NT2/D1 (cell line): Measurements from ENCODE around the gene AMIGO1.

Experiments
- DNase-seq: peaks from one replicate; pipeline ENCODE4 v3.0.0-alpha.2; 2011; ENCODE audit warnings: low read depth, low spot score
- H3K27me3 ChIP-seq: 2 replicates; pipeline ENCODE4 v1.6.0; 2011; ENCODE audit warnings: mild to moderate bottlenecking; ENCODE audit not compliant: insufficient read length, insufficient read depth
- H3K36me3 ChIP-seq: 2 replicates; pipeline ENCODE4 v1.6.1; 2011; ENCODE audit warnings: mild to moderate bottlenecking, low read length, mixed read lengths; ENCODE audit not compliant: insufficient read depth, insufficient read length
- H3K4me1 ChIP-seq: 2 replicates; pipeline ENCODE4 v1.5.1; 2011; ENCODE audit not compliant: insufficient read depth, insufficient read length
- H3K4me3 ChIP-seq: 2 replicates; pipeline ENCODE4 v1.5.1; 2011; ENCODE audit warnings: low read depth; ENCODE audit not compliant: insufficient read length
- H3K9ac ChIP-seq: 2 replicates; pipeline ENCODE4 v1.6.0; 2011; ENCODE audit warnings: low read depth; ENCODE audit not compliant: insufficient read length
- H3K9me3 ChIP-seq: 2 replicates; pipeline ENCODE4 v1.5.1; 2011; ENCODE audit warnings: mild to moderate bottlenecking, low read length; ENCODE audit not compliant: insufficient read depth
- SUZ12 ChIP-seq: IDR thresholded peaks from 2 replicates; pipeline ENCODE4 v1.6.1; 2011; ENCODE audit not compliant: insufficient read length, insufficient read depth; ENCODE audit errors: extremely low read depth
- YY1 ChIP-seq: IDR thresholded peaks from 2 replicates; pipeline ENCODE4 v1.6.1; 2011; ENCODE audit not compliant: insufficient read length, insufficient read depth
- ZNF274 ChIP-seq: IDR thresholded peaks from 2 replicates; pipeline ENCODE4 v1.6.1; 2011; ENCODE audit warnings: mild to moderate bottlenecking, low read depth, low read length

The AMIGO1 gene

DNA sequence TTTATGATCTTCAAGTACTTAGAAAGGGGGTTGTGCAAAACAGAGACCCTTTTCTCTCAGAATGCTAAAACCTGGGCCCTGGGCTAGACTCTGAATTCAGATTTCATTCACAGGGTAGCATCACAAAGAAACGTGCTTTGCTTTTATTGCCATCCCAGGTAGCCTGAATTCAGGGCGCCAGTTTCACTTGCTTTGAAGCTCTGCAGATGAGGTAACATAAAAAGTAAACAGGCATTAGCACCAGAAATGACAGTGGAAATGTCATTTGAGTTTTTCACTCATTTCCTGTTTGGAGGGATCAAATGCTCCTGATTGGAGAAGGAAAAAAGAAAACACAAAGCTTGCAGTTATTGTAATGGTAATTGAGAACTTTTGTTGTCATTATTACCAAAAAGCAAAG, 40.6 kb downstream of the AMIGO1 start:
- TF ChIP-seq YY1 = no peak
- no peak for TF ChIP-seq ZNF274
- TF ChIP-seq SUZ12 = no peak
- DNase-seq = no peak
- Histone ChIP-seq H3K9ac (no peak overlapping the region), H3K27me3 (peaks cover 41% of the 10 kb centered on the region), H3K4me1 (no peaks in the 10 kb centered on the region), H3K9me3 (no peaks in the 10 kb centered on the region), H3K4me3 (no peak overlapping the region), H3K36me3 (no peaks in the 10 kb centered on the region)

DNA sequence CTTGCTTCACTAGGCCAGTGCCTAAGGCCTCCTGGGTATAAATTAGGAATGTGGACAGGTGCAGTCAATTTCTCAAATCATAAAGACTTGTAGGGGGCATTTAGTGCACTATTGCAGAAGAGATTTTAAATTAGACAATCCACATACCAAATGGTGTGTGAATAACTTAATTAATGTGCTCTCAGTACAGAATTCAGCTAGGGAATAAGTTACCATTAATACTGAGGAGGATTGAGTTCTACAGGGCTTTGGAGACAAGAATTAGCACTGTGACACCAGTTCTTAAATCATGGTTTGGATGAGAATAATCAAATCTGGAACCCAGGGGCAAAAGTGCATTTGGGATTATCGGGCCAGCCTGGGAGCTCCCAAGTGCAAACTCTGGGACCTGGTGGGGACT, 41.5 kb downstream of the AMIGO1 start:
- no peak for DNase-seq
- no peak overlapping the region for H3K4me3 ChIP-seq
- H3K9me3 ChIP-seq = no peaks in the 10 kb centered on the region
- H3K27me3 ChIP-seq = peaks cover 42% of the 10 kb centered on the region
- H3K9ac ChIP-seq = no peak overlapping the region
- no peaks in the 10 kb centered on the region for H3K36me3 ChIP-seq
- TF ChIP-seq ZNF274 = no peak
- H3K4me1 ChIP-seq = no peaks in the 10 kb centered on the region

DNA sequence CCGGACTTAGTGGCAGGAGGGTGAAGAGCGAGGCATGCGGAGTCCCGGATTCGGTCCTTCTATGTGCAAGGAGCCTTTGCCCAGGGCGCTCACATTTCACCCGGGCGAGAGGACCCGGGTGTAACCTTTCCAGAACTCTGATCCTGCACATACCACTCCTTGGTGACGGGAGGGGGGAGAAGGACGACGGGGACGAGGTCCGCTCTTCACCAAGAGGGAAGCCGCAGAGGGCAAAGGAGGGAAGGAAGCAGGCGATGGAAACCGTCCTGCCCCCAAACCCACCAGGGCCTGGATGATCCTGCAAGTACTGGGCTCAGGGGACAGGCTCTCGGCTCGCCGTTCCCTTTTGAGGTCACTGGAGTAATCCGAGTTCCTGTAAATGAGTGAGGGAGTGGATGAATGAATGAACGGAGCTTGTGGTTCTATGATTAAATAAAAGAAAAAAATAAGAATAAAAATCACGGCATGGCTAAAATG, 42.2 kb downstream of the AMIGO1 start:
- Histone ChIP-seq H3K27me3 (peaks cover 42% of the 10 kb centered on the region), H3K4me3 (peak overlapping the region; percentile 40)

GRCh38 chr1:109466452-109467300, 42.9 kb downstream of the AMIGO1 start, which contains the start of gene SYPL2:
Gene SYPL2 (plus strand): TSS chr1:109466546. CDS start chr1:109466844, 298 bp downstream.
- peaks cover 42% of the 10 kb centered on the region for H3K27me3 ChIP-seq
- no peaks in the 10 kb centered on the region for H3K4me1 ChIP-seq
- H3K4me3 ChIP-seq = peak within 1 kb of the TSS; percentile 57
- TF ChIP-seq YY1 = no peak
- no peaks in the 10 kb centered on the region for H3K36me3 ChIP-seq
- H3K9me3 ChIP-seq = no peaks in the 10 kb centered on the region
- DNase-seq = peak; percentile 32
- peak within 1 kb of the TSS; percentile 75 for H3K9ac ChIP-seq

More for the DNA sequence above, 42.2 kb downstream of the AMIGO1 start:
- no peak for TF ChIP-seq YY1
- TF ChIP-seq SUZ12 = no peak
- no peak for TF ChIP-seq ZNF274
- no peaks in the 10 kb centered on the region for H3K36me3 ChIP-seq
- H3K9me3 ChIP-seq = no peaks in the 10 kb centered on the region
- no peak for DNase-seq
- H3K4me1 ChIP-seq = no peaks in the 10 kb centered on the region
- H3K9ac ChIP-seq = peak overlapping the region; percentile 58

DNA sequence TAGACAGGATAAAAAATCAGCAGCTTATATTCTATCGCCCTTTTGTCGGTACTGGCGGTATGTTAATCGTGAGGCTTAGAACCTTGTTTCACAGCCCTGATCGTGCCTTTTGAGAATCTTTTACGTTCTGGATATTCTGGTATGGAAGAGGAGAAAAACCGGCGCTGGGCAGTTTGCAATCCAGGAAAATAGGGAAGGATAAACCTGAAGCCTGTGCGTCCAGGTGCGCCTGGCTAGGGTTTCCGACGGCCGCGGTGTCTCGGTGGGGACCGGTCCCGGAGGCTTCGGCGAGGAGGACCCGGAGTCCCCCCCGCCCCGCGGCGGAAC, 43.4 kb downstream of the AMIGO1 start:
- Histone ChIP-seq H3K36me3 (no peaks in the 10 kb centered on the region), H3K9me3 (no peaks in the 10 kb centered on the region), H3K4me3 (peak overlapping the region; percentile 57), H3K9ac (peak overlapping the region; percentile 75), H3K4me1 (no peaks in the 10 kb centered on the region), H3K27me3 (peaks cover 42% of the 10 kb centered on the region)
- DNase-seq = no peak
- TF ChIP-seq SUZ12 = no peak

GRCh38 chr1:109457819-109458218, 51.7 kb downstream of the AMIGO1 start:
- DNase-seq = no peak
- Histone ChIP-seq H3K4me1 (no peaks in the 10 kb centered on the region), H3K36me3 (no peaks in the 10 kb centered on the region), H3K4me3 (no peak overlapping the region), H3K9me3 (peaks cover 30% of the 10 kb centered on the region), H3K27me3 (no peaks in the 10 kb centered on the region), H3K9ac (no peak overlapping the region)
- TF ChIP-seq YY1 = no peak

DNA sequence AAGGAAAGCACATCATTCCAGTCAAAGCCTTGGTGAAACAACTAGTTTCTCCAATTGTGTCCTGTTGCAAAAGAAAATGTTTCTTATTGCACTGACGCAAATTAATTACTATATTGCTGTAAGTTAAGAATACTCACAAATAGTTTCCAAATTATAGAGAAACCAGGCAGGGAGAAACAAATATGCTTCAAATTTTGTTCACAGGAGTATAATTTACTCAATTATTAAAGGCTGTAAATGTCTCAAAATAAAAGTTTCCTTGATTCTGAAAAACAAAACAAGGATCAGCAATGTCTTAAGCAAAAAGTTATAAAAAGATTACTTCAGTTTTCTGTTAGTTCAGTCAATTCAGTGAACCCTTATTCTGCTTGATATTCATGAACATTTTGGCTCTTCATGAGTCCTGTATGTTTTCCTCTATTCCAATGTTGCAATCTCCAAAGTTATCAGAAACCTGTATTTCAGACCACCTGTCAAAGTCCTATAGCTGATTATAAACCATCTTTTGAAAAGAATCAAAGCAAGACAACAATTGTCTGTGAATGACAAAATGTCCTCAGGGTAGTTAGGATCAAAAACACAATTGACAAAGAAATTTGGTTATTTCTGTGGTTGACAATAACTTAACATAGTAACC, 54.9 kb downstream of the AMIGO1 start:
- H3K27me3 ChIP-seq = no peaks in the 10 kb centered on the region

More for the DNA sequence above, 54.9 kb downstream of the AMIGO1 start:
- Histone ChIP-seq H3K9ac (no peak overlapping the region), H3K36me3 (no peaks in the 10 kb centered on the region), H3K4me3 (no peak overlapping the region), H3K4me1 (no peaks in the 10 kb centered on the region), H3K9me3 (peaks cover 30% of the 10 kb centered on the region)
- DNase-seq = no peak
- TF ChIP-seq YY1 = no peak
- TF ChIP-seq ZNF274 = no peak
- no peak for TF ChIP-seq SUZ12
